ENCODE results near the gene SNU13. TPM values are rescaled to one million over a fixed set of nuclear protein-coding genes. Genes with fewer than 3 reads are reported as not detected.
A peak's percentile ranks its signal among the peaks of the same experiment; 100 is the strongest.
"Not testable (repeated sequence)": the region's sequence is repeated elsewhere in the genome, so short reads cannot be mapped to it uniquely, and the experiment has no call there.

The SNU13 gene
- total RNA-seq, 1 donor: 56.1 TPM

GRCh38 chr22:41696703-41697102, 8.0 kb upstream of the SNU13 start:
- Histone ChIP-seq H2AFZ (ENCODE audit: low read length) (peak overlapping the region; percentile 93), H3K27ac (ENCODE audit: low read depth, low read length) (no peak overlapping the region), H3K36me3 (ENCODE audit: insufficient read depth, low read length) (peaks cover 6% of the 10 kb centered on the region), H3K79me2 (ENCODE audit: insufficient read depth, low read length) (no peaks in the 10 kb centered on the region), H3K4me2 (ENCODE audit: insufficient read depth, low read length) (peak overlapping the region; percentile 83), H3K4me1 (ENCODE audit: insufficient read depth, low read length) (peaks cover 14% of the 10 kb centered on the region), H3K27me3 (ENCODE audit: insufficient read depth, low read length) (no peaks in the 10 kb centered on the region), H3K9me3 (ENCODE audit: low read depth, low read length) (no peaks in the 10 kb centered on the region), H3K4me3 (ENCODE audit: insufficient read depth, low read length) (no peak overlapping the region), H4K20me1 (ENCODE audit: insufficient read depth, low read length) (no peaks in the 10 kb centered on the region)
- TF ChIP-seq CTCF (IDR thresholded peaks at IDR 0.05; ENCODE audit: extremely low read depth, low read depth, low read length): no peak
- DNase-seq (ENCODE audit: insufficient read length, low spot score, missing footprints): no peak

GRCh38 chr22:41695211-41695610, 6.5 kb upstream of the SNU13 start:
- no peak overlapping the region for H3K4me3 ChIP-seq (ENCODE audit: insufficient read depth, low read length)
- TF ChIP-seq CTCF (IDR thresholded peaks at IDR 0.05; ENCODE audit: extremely low read depth, low read depth, low read length): no peak
- H3K9me3 ChIP-seq (ENCODE audit: low read depth, low read length): no peaks in the 10 kb centered on the region
- peaks cover 6% of the 10 kb centered on the region for H3K36me3 ChIP-seq (ENCODE audit: insufficient read depth, low read length)
- no peaks in the 10 kb centered on the region for H3K27me3 ChIP-seq (ENCODE audit: insufficient read depth, low read length)
- no peak overlapping the region for H3K4me2 ChIP-seq (ENCODE audit: insufficient read depth, low read length)
- no peaks in the 10 kb centered on the region for H3K79me2 ChIP-seq (ENCODE audit: insufficient read depth, low read length)
- H3K4me1 ChIP-seq (ENCODE audit: insufficient read depth, low read length): peaks cover 14% of the 10 kb centered on the region
- no peak for DNase-seq (ENCODE audit: insufficient read length, low spot score, missing footprints)
- no peaks in the 10 kb centered on the region for H4K20me1 ChIP-seq (ENCODE audit: insufficient read depth, low read length)
- H2AFZ ChIP-seq (ENCODE audit: low read length): no peak overlapping the region
- no peak overlapping the region for H3K27ac ChIP-seq (ENCODE audit: low read depth, low read length)

- peaks cover 4% of the 10 kb centered on the region for H4K20me1 ChIP-seq (ENCODE audit: insufficient read depth, low read length)
- peaks cover 32% of the 10 kb centered on the region for H3K79me2 ChIP-seq (ENCODE audit: insufficient read depth, low read length)
- no peaks in the 10 kb centered on the region for H3K9me3 ChIP-seq (ENCODE audit: low read depth, low read length)
- no peak for TF ChIP-seq CTCF (IDR thresholded peaks at IDR 0.05; ENCODE audit: extremely low read depth, low read depth, low read length)
- H3K36me3 ChIP-seq (ENCODE audit: insufficient read depth, low read length): peaks cover 6% of the 10 kb centered on the region
- DNase-seq (ENCODE audit: insufficient read length, low spot score, missing footprints): no peak
- no peak overlapping the region for H3K4me2 ChIP-seq (ENCODE audit: insufficient read depth, low read length)
- no peaks in the 10 kb centered on the region for H3K27me3 ChIP-seq (ENCODE audit: insufficient read depth, low read length)
- no peak overlapping the region for H3K4me3 ChIP-seq (ENCODE audit: insufficient read depth, low read length)
- peaks cover 14% of the 10 kb centered on the region for H3K4me1 ChIP-seq (ENCODE audit: insufficient read depth, low read length)
- no peak overlapping the region for H2AFZ ChIP-seq (ENCODE audit: low read length)
- no peak overlapping the region for H3K27ac ChIP-seq (ENCODE audit: low read depth, low read length)
Observed at GRCh38 chr22:41690476-41690875, 1.8 kb upstream of the SNU13 start.

GRCh38 chr22:41687901-41688364, 734 bp downstream of the SNU13 start:
- Histone ChIP-seq H2AFZ (ENCODE audit: low read length) (peak overlapping the region; percentile 89), H3K4me2 (ENCODE audit: insufficient read depth, low read length) (peak overlapping the region; percentile 88), H3K9me3 (ENCODE audit: low read depth, low read length) (no peaks in the 10 kb centered on the region), H3K27ac (ENCODE audit: low read depth, low read length) (peak overlapping the region; percentile 94), H3K27me3 (ENCODE audit: insufficient read depth, low read length) (no peaks in the 10 kb centered on the region), H3K4me3 (ENCODE audit: insufficient read depth, low read length) (peak overlapping the region; percentile 99), H4K20me1 (ENCODE audit: insufficient read depth, low read length) (peaks cover 8% of the 10 kb centered on the region), H3K4me1 (ENCODE audit: insufficient read depth, low read length) (peaks cover 24% of the 10 kb centered on the region), H3K79me2 (ENCODE audit: insufficient read depth, low read length) (peaks cover 57% of the 10 kb centered on the region), H3K36me3 (ENCODE audit: insufficient read depth, low read length) (no peaks in the 10 kb centered on the region)
- TF ChIP-seq CTCF (IDR thresholded peaks at IDR 0.05; ENCODE audit: extremely low read depth, low read depth, low read length): no peak
- peak; percentile 69 for DNase-seq (ENCODE audit: insufficient read length, low spot score, missing footprints)

GRCh38 chr22:41686890-41687289, 1.8 kb downstream of the SNU13 start:
- H3K4me3 ChIP-seq (ENCODE audit: insufficient read depth, low read length); H3K27ac ChIP-seq (ENCODE audit: low read depth, low read length): not testable (repeated sequence)

More at GRCh38 chr22:41686890-41687289, 1.8 kb downstream of the SNU13 start:
- Histone ChIP-seq H3K79me2 (ENCODE audit: insufficient read depth, low read length) (peaks cover 67% of the 10 kb centered on the region), H3K4me1 (ENCODE audit: insufficient read depth, low read length) (peaks cover 24% of the 10 kb centered on the region), H3K4me2 (ENCODE audit: insufficient read depth, low read length) (peak overlapping the region; percentile 88)
- H3K9me3 ChIP-seq (ENCODE audit: low read depth, low read length); H3K36me3 ChIP-seq (ENCODE audit: insufficient read depth, low read length); H2AFZ ChIP-seq (ENCODE audit: low read length); H3K27me3 ChIP-seq (ENCODE audit: insufficient read depth, low read length); H4K20me1 ChIP-seq (ENCODE audit: insufficient read depth, low read length); DNase-seq (ENCODE audit: insufficient read length, low spot score, missing footprints): not testable (repeated sequence)
